Upper lobe of left lung (tissue), 4 donors: ENCODE results near the gene MAP2K5.

Experiments
- EP300 ChIP-seq, 4 donors: sonication (generic); formaldehyde crosslinking; IDR thresholded peaks; one replicate each; pipeline ENCODE4 v1.5.1; 2017; ENCODE audit warnings: antibody characterized with exemption in 4 of 4, control low read depth in 2 of 4
- TF ChIP-seq, protein P1 (sequence below), 6 experiments: fragments of 450-650 bp in 4 of 6; fragments of 200-600 bp in 2 of 6; sonication (generic) in 2 of 6; IDR thresholded peaks; one replicate each; pipeline ENCODE4 v1.5.1; 2016 to 2019; ENCODE audit warnings: antibody characterized with exemption in 6 of 6

DNA sequence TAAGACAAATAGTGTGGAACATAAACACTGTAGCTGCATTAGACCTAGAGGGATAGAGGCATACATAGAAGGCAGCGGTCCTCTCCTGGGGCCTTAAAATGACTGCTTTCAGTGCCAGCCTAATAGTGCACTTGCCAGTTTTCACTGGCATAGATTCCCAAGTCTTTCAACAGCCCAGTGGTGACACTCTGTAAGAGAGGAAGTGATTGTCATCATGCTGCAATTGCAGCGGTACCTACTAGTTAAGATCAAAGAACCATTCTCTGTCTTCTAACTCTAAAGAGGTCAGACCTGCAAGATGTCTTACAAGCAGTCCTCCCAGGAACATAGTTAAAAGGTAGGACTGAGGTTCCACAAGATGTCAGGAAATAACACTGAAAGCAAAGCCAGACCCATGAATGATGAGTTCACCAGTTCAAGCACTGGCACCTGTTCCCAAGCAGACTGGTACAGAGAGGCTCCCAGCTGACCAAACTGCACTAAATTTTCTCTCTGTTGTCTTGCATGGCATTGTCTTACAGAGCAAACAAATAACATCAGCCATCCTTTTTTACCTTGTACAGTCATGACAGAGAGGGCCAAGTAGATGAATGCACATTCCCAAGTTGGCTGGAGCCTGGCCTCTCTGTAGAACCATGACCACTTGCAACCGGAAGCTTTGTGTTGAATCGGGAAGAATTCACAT is 182.3 kb downstream of the MAP2K5 start:
- TF ChIP-seq, protein P1, sequence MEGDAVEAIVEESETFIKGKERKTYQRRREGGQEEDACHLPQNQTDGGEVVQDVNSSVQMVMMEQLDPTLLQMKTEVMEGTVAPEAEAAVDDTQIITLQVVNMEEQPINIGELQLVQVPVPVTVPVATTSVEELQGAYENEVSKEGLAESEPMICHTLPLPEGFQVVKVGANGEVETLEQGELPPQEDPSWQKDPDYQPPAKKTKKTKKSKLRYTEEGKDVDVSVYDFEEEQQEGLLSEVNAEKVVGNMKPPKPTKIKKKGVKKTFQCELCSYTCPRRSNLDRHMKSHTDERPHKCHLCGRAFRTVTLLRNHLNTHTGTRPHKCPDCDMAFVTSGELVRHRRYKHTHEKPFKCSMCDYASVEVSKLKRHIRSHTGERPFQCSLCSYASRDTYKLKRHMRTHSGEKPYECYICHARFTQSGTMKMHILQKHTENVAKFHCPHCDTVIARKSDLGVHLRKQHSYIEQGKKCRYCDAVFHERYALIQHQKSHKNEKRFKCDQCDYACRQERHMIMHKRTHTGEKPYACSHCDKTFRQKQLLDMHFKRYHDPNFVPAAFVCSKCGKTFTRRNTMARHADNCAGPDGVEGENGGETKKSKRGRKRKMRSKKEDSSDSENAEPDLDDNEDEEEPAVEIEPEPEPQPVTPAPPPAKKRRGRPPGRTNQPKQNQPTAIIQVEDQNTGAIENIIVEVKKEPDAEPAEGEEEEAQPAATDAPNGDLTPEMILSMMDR (IDR thresholded peaks at IDR 0.05), result no peak
- TF ChIP-seq EP300 (IDR thresholded peaks at IDR 0.05), result no peak
